Stomach (tissue), 9 donors: ENCODE measurements around the gene CABLES1. TPM values are rescaled to one million over a fixed set of nuclear protein-coding genes. Genes with fewer than 3 reads are reported as not detected.

Experiments used
- DNase-seq, 2 donors: peaks; one replicate each; pipeline versions ENCODE4 v3.0.0 to v3.0.0-alpha.2; 2013 to 2019
- H3K27ac ChIP-seq, 5 donors: fragments of 200-600 bp in 4 of 5; sonication (generic) in 4 of 5; one replicate each; pipeline ENCODE4 v1.5.1; 2013 to 2019; ENCODE audit warnings: mild to moderate bottlenecking in 1 of 5, moderate library complexity in 1 of 5
- H3K27me3 ChIP-seq, 3 donors: fragments of 200-600 bp; sonication (generic); one replicate each; pipeline ENCODE4 v1.5.1; 2017 to 2019; ENCODE audit warnings: mixed run types in 1 of 3
- H3K36me3 ChIP-seq, 4 donors: fragments of 200-600 bp; sonication (generic); 1 replicate in 3 of 4; 2 replicates in 1 of 4; pipeline ENCODE4 v1.5.1; 2016 to 2019
- H3K4me1 ChIP-seq, 4 donors: fragments of 200-600 bp; sonication (generic); one replicate each; pipeline ENCODE4 v1.5.1; 2016 to 2019
- H3K4me3 ChIP-seq, 4 donors: fragments of 200-600 bp; sonication (generic) in 3 of 4; one replicate each; pipeline ENCODE4 v1.5.1; 2016 to 2019; ENCODE audit warnings: mild to moderate bottlenecking in 1 of 4
- H3K9me3 ChIP-seq, 4 donors: fragments of 200-600 bp; sonication (generic); one replicate each; pipeline ENCODE4 v1.5.1; 2016 to 2019
- CTCF ChIP-seq, 7 experiments: fragments of 450-650 bp in 4 of 7; fragments of 200-600 bp in 3 of 7; sonication (generic) in 3 of 7; IDR thresholded peaks; one replicate each; pipeline ENCODE4 v1.5.1; 2016 to 2019; ENCODE audit warnings: antibody characterized with exemption in 7 of 7, control low read depth in 2 of 7, mild to moderate bottlenecking in 1 of 7
- EP300 ChIP-seq: sonication (generic); formaldehyde crosslinking; IDR thresholded peaks from one replicate; pipeline ENCODE4 v1.6.1; 2017; ENCODE audit warnings: antibody characterized with exemption
- POLR2A ChIP-seq, 4 donors: fragments of 450-650 bp; IDR thresholded peaks; one replicate each; pipeline ENCODE4 v1.6.1; 2016; ENCODE audit warnings: antibody characterized with exemption in 4 of 4, control low read depth in 2 of 4, mild to moderate bottlenecking in 1 of 4, moderate library complexity in 1 of 4
- POLR2AphosphoS5 ChIP-seq, 3 donors: sonication (generic); formaldehyde crosslinking; IDR thresholded peaks; one replicate each; pipeline ENCODE4 v1.6.1; 2016; ENCODE audit warnings: antibody characterized with exemption in 3 of 3
- WGBS, 5 donors: extraction: QIAGEN DNeasy Blood & Tissue Kit in 3 of 5; methylation state at CpG; one replicate each; pipeline versions ENCODE4 v1.1.5 to v1.1.7; 2013 to 2018; 5-methylcytosine and 5-hydroxymethylcytosine counted together
- intact Hi-C: fragments of 100-400 bp; cut with DNase I; formaldehyde crosslinking; loops from one replicate; pipeline ENCODE4 v1.15.1; 2023; ENCODE audit warnings: low total_unique reads
- polyA plus RNA-seq, 3 donors: library from polyadenylated mRNA; stranded (reverse); fragments of 200-250 nt; gene quantifications; one replicate each; pipeline ENCODE4 v1.2.3, GENCODE V29; 2013
- total RNA-seq, 5 donors: library from RNA; depleted of rRNA; stranded (reverse); fragments of >200 nt; gene quantifications; one replicate each; pipeline versions ENCODE4 v1.1.0 to v1.2.3, GENCODE V29; 2014 to 2016
- donor health status: healthy with polysubstance abuse.
- donor health status: Bipolar disorder and iron deficiency.
- donor health status: healthy.

Gene CABLES1
- total and polyA plus RNA-seq, 8 donors = 5.6 to 36.8 (median 18.2) TPM

GRCh38 chr18:23162473-23162872 is 27.2 kb downstream of the CABLES1 start:
- H3K36me3 ChIP-seq = no peaks in the 10 kb centered on the region
- no peaks in the 10 kb centered on the region for H3K9me3 ChIP-seq
- intact Hi-C loops = no loop called here
- H3K27me3 ChIP-seq = no peaks in the 10 kb centered on the region
- TF ChIP-seq POLR2A (IDR thresholded peaks at IDR 0.05) (no peak), CTCF (IDR thresholded peaks at IDR 0.05) (no peak), POLR2AphosphoS5 (IDR thresholded peaks at IDR 0.05) (no peak), EP300 (no peak)
- DNase-seq = no peak
- no peak overlapping the region for H3K27ac ChIP-seq
- H3K4me1 ChIP-seq = no peaks in the 10 kb centered on the region
- H3K4me3 ChIP-seq = no peak overlapping the region
- 81 to 90% (median 86%) methylated on average over 6 of the region's 6 CpGs for WGBS, 5 donors

DNA sequence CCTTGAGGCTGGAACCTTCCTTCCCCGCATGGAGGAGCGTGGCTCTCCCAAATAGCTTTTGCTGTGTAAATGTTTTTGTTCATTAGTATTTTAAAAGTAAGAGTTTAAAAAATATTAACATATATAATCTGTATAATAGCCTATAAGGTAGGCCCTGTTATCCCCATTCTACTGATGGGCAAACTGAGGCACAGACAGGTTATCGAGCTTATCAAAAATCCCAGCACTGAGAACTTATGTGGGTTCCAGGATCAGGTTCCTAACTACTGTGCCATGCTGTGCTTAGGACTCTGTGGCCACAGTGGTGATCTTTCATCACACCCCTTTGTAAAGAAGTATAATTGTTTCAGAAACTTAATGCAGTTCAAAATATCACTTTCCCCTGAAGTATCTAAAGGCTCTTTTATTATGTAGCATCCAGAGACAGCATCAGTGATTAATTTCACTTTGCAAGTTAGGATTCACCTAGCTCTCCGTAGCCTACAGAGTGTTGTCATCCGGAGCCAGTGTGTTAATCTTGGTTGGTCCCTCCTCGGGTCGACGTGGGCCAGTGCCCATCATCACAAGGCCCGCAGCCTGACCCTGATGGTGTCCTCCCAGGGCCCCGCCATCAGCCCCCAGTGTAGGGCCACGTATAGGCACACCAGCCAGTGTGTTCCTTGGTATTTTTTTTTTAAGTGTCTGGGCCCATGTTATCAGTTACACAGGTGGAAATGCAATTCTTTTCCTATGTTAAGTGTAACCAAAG is 28.7 kb downstream of the CABLES1 start:
- DNase-seq = no peak

GRCh38 chr18:23165271-23166068 is 30.2 kb downstream of the CABLES1 start:
- DNase-seq = no peak
- TF ChIP-seq POLR2A (IDR thresholded peaks at IDR 0.05) (no peak), CTCF (IDR thresholded peaks at IDR 0.05) (no peak), POLR2AphosphoS5 (IDR thresholded peaks at IDR 0.05) (no peak), EP300 (no peak)
- Histone ChIP-seq H3K27me3 (no peaks in the 10 kb centered on the region), H3K36me3 (no peaks in the 10 kb centered on the region), H3K4me3 (no peak overlapping the region), H3K9me3 (no peaks in the 10 kb centered on the region), H3K27ac (no peak overlapping the region), H3K4me1 (peaks cover 0 to 4% (median 0%) of the 10 kb centered on the region in 4 donors)
- intact Hi-C loops = no loop called here
- 92 to 95% (median 95%) methylated on average over 9 of the region's 9 CpGs for WGBS, 5 donors

More for the DNA sequence above, 28.7 kb downstream of the CABLES1 start:
- TF ChIP-seq CTCF (IDR thresholded peaks at IDR 0.05) (no peak), EP300 (no peak)
- intact Hi-C loops = no loop called here
- Histone ChIP-seq H3K9me3 (no peaks in the 10 kb centered on the region), H3K27me3 (no peaks in the 10 kb centered on the region), H3K36me3 (no peaks in the 10 kb centered on the region), H3K4me1 (peaks cover 0 to under 1% (median 0%) of the 10 kb centered on the region in 4 donors), H3K4me3 (no peak overlapping the region), H3K27ac (no peak overlapping the region)
- 71 to 84% (median 80%) methylated on average over 11 of the region's 11 CpGs for WGBS, 5 donors

GRCh38 chr18:23166891-23167541 is 31.7 kb downstream of the CABLES1 start:
- WGBS, 5 donors = 58 to 74% (median 63%) methylated on average over 7 of the region's 7 CpGs
- Histone ChIP-seq H3K36me3 (no peaks in the 10 kb centered on the region), H3K9me3 (no peaks in the 10 kb centered on the region), H3K27ac (no peak overlapping the region), H3K4me3 (no peak overlapping the region), H3K4me1 (peaks cover 0 to 4% (median 0%) of the 10 kb centered on the region in 4 donors), H3K27me3 (no peaks in the 10 kb centered on the region)
- no peak for DNase-seq
- intact Hi-C loops = no loop called here
- TF ChIP-seq EP300 = no peak
- TF ChIP-seq CTCF (IDR thresholded peaks at IDR 0.05) = no peak
- no peak for TF ChIP-seq POLR2A (IDR thresholded peaks at IDR 0.05)
- no peak for TF ChIP-seq POLR2AphosphoS5 (IDR thresholded peaks at IDR 0.05)
